Measurements from ENCODE around the gene TCP11L2. TPM values are rescaled to one million over a fixed set of nuclear protein-coding genes. Genes with fewer than 3 reads are reported as not detected.

Gene TCP11L2
- total and polyA plus RNA-seq, 2 of the 4 experiments (the other 2 are of a cell fraction): 7.3 to 32.8 TPM

DNA sequence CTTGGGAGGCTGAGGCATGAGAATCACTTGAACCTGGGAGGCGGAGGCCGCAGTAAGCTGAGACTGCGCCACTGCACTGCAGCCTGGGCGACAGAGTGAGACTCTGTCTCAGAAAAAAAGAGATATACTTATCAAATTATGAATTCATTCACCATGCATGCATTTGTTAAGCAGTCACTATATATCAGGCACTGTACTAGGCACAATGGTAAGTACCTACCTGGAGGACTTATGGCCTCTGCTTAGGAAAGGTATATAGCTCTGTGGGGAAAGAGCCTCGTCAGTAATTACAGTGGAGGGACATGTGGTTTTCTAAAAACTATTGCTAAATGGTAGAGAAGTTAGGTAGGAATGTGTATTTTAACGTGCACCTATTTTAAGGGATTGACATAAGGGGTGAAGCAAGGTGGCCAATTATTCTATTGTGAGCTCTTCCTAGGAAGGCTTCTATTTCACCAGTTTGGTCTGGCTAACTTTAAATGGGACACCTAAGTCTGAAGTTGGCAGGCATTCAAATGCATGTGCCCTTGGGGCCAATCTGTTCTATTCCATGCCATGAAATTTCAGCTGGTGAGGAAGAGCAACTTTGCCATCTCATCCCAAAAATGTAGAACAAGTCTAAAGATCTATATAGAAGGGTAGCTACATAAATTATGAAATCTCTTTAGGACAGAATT, 15.0 kb downstream of the TCP11L2 start:
- H3K4me2 ChIP-seq (ENCODE audit: low read depth, low read length): no peak overlapping the region
- H4K91ac ChIP-seq (ENCODE audit: insufficient read depth, low read depth, low read length): no peak overlapping the region
- H2BK15ac ChIP-seq (ENCODE audit: low read depth, low read length): no peak overlapping the region
- H3K4me3 ChIP-seq (ENCODE audit: insufficient read depth, low read depth, low read length): no peak overlapping the region
- H3K23ac ChIP-seq (ENCODE audit: low read depth, low read length): no peak overlapping the region
- no peak overlapping the region for H3K56ac ChIP-seq (ENCODE audit: extremely low read depth, insufficient read depth, low read length)
- BruUV-seq (replicated peaks): no TSS peak
- no peak overlapping the region for H2AFZ ChIP-seq (replicated peaks; ENCODE audit: low read length, poor library complexity)
- H4K5ac ChIP-seq (ENCODE audit: low read depth, low read length): no peak overlapping the region
- no peak overlapping the region for H3K9ac ChIP-seq (ENCODE audit: low read depth, low read length)
- H3K27me3 ChIP-seq (ENCODE audit: control insufficient read depth, insufficient read depth, low read length): no peaks in the 10 kb centered on the region
- no peak overlapping the region for H3K14ac ChIP-seq (replicated peaks; ENCODE audit: low read depth, low read length)
- POLR2A ChIA-PET (ENCODE audit: unreplicated experiment): no interaction called here
- H3K27ac ChIP-seq (ENCODE audit: insufficient read depth, low read length): no peak overlapping the region
- 92% methylated on average over 5 of the region's 6 CpGs; no CpG with 5 or more reads in 1 of the 2 experiments for WGBS, 2 experiments (ENCODE audit: extremely low coverage in 2 of 2, insufficient read length in 1 of 2)
- H3K4ac ChIP-seq (ENCODE audit: low read depth, low read length): no peak overlapping the region
- TF ChIP-seq CHD1 (IDR thresholded peaks at IDR 0.05; ENCODE audit: low read depth, low read length) (no peak), RFX5 (IDR thresholded peaks at IDR 0.05; ENCODE audit: low read depth, low read length) (no peak), RAD21 (IDR thresholded peaks at IDR 0.05; ENCODE audit: low read length) (no peak), MAFK (IDR thresholded peaks at IDR 0.05; ENCODE audit: low read depth, low read length) (no peak), NFE2L2 (IDR thresholded peaks at IDR 0.05; ENCODE audit: low read depth, low read length) (no peak), RCOR1 (IDR thresholded peaks at IDR 0.05; ENCODE audit: insufficient replicate concordance, low read length) (no peak), BHLHE40 (IDR thresholded peaks at IDR 0.05; ENCODE audit: low read depth, low read length) (no peak), POLR2A (IDR thresholded peaks at IDR 0.05; ENCODE audit: low read depth, low read length) (no peak), MXI1 (IDR thresholded peaks at IDR 0.05; ENCODE audit: borderline replicate concordance, low read depth, low read length) (no peak), MAZ (IDR thresholded peaks at IDR 0.05; ENCODE audit: borderline replicate concordance, low read depth, low read length) (no peak), CEBPB (IDR thresholded peaks at IDR 0.05; ENCODE audit: low read depth, low read length) (no peak), FOS (IDR thresholded peaks at IDR 0.05; ENCODE audit: low read depth, low read length) (no peak), SMC3 (IDR thresholded peaks at IDR 0.05; ENCODE audit: low read depth, low read length) (no peak)
- TF ChIP-seq, protein P1, sequence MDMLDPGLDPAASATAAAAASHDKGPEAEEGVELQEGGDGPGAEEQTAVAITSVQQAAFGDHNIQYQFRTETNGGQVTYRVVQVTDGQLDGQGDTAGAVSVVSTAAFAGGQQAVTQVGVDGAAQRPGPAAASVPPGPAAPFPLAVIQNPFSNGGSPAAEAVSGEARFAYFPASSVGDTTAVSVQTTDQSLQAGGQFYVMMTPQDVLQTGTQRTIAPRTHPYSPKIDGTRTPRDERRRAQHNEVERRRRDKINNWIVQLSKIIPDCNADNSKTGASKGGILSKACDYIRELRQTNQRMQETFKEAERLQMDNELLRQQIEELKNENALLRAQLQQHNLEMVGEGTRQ (IDR thresholded peaks at IDR 0.05; ENCODE audit: low read depth, low read length): no peak
- TF ChIP-seq, protein P2, sequence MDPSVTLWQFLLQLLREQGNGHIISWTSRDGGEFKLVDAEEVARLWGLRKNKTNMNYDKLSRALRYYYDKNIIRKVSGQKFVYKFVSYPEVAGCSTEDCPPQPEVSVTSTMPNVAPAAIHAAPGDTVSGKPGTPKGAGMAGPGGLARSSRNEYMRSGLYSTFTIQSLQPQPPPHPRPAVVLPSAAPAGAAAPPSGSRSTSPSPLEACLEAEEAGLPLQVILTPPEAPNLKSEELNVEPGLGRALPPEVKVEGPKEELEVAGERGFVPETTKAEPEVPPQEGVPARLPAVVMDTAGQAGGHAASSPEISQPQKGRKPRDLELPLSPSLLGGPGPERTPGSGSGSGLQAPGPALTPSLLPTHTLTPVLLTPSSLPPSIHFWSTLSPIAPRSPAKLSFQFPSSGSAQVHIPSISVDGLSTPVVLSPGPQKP (IDR thresholded peaks at IDR 0.05; ENCODE audit: borderline replicate concordance, low read depth, low read length): no peak
- TF ChIP-seq, protein P3, sequence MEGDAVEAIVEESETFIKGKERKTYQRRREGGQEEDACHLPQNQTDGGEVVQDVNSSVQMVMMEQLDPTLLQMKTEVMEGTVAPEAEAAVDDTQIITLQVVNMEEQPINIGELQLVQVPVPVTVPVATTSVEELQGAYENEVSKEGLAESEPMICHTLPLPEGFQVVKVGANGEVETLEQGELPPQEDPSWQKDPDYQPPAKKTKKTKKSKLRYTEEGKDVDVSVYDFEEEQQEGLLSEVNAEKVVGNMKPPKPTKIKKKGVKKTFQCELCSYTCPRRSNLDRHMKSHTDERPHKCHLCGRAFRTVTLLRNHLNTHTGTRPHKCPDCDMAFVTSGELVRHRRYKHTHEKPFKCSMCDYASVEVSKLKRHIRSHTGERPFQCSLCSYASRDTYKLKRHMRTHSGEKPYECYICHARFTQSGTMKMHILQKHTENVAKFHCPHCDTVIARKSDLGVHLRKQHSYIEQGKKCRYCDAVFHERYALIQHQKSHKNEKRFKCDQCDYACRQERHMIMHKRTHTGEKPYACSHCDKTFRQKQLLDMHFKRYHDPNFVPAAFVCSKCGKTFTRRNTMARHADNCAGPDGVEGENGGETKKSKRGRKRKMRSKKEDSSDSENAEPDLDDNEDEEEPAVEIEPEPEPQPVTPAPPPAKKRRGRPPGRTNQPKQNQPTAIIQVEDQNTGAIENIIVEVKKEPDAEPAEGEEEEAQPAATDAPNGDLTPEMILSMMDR (conservative IDR thresholded peaks at IDR 0.05; ENCODE audit: low read depth, low read length): no peak
- no peaks in the 10 kb centered on the region for H3K4me1 ChIP-seq (ENCODE audit: control insufficient read depth, insufficient read depth, low read length)
- in situ Hi-C loops (cut with MboI; ENCODE audit: low sequenced_read_pairs) (no loop called here), intact Hi-C loops (cut with micrococcal nuclease) (no loop called here), dilution Hi-C loops (cut with HindIII; ENCODE audit: low sequenced_read_pairs, unreplicated experiment) (no loop called here)
- DNase-seq (no peak), ATAC-seq (ENCODE audit: low read depth) (no peak)
- H2AK9ac ChIP-seq (replicated peaks; ENCODE audit: low read depth, low read length, poor library complexity): no peak overlapping the region
- no peak overlapping the region for H2AK5ac ChIP-seq (ENCODE audit: low read depth, low read length)
- H3K79me1 ChIP-seq (ENCODE audit: low read depth in 1 of 2, low read length in 2 of 2): no peaks in the 10 kb centered on the region
- no peak overlapping the region for H3K18ac ChIP-seq (ENCODE audit: low read depth, low read length)
- H4K8ac ChIP-seq (ENCODE audit: low read depth in 2 of 2, low read length in 2 of 2): no peak overlapping the region
- H2BK20ac ChIP-seq (ENCODE audit: low read depth, low read length): no peak overlapping the region
- no peaks in the 10 kb centered on the region; the same call in 1 of the 2 replicates for H3K9me1 ChIP-seq (ENCODE audit: insufficient read depth, low read length)
- no peaks in the 10 kb centered on the region for H3K9me3 ChIP-seq (ENCODE audit: control insufficient read depth, insufficient read depth, low read length)
- no peaks in the 10 kb centered on the region for H4K20me1 ChIP-seq (ENCODE audit: insufficient read depth, low read length)
- H2BK5ac ChIP-seq (ENCODE audit: low read depth, low read length, poor library complexity, severe bottlenecking): no peak overlapping the region
- H2BK120ac ChIP-seq (ENCODE audit: low read depth, low read length): no peak overlapping the region
- CTCF ChIA-PET: interaction anchor here (0.6 kb wide), 1 partner anchor 263 kb away, joined by 3 read pairs; no protein-coding TSS in a partner anchor
- peaks cover 32% of the 10 kb centered on the region for H3K36me3 ChIP-seq (ENCODE audit: control insufficient read depth, insufficient read depth, low read length)

Measured in IMR-90 (cell line).